Measurements from ENCODE around the gene UNC45A. TPM values are rescaled to one million over a fixed set of nuclear protein-coding genes. Genes with fewer than 3 reads are reported as not detected.

The UNC45A gene
- total and polyA plus RNA-seq, 2 of the 13 experiments (the other 11 are each of a cell fraction or from before 2014, with no cell fraction given), result 33.8 to 39.7 TPM

GRCh38 chr15:90889313-90889730 lies 45.8 kb upstream of the UNC45A start:
- intact Hi-C loops (cut with micrococcal nuclease; ENCODE audit: unreplicated experiment), result loop anchor here (5.0 kb wide), 1 partner anchor 43 kb away; the partner anchor contains the start of gene HDDC3
- POLR2A ChIA-PET, result interaction anchor here (1.6 kb wide), 1 partner anchor 42 kb away, joined by 6 read pairs; no protein-coding TSS in a partner anchor

DNA sequence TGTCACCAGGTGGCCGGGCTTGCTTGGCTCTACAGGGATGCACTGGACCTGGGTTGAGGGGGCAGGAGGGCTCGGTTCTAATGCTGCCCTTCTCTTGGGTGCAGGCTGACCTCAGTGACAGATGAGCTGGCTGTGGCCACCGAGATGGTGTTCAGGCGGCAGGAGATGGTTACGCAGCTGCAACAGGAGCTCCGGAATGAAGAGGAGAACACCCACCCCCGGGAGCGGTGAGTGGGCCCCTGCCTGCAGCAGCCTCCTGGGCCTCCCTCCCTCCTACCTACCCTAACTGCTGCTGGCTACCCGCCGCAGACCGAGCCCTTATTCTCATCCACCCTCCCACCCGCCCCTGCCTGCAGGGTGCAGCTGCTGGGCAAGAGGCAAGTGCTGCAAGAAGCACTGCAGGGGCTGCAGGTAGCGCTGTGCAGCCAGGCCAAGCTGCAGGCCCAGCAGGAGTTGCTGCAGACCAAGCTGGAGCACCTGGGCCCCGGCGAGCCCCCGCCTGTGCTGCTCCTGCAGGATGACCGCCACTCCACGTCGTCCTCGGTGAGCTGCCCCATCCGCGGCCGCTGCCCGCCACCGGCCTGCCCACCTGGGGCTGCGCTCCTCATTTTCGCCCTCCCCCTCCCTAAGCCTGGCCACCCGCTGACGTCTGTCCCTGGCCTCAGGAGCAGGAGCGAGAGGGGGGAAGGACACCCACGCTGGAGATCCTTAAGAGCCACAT lies 45.2 kb upstream of the UNC45A start:
- Histone ChIP-seq H4K20me1 (ENCODE audit: insufficient read depth, low read length) (no peaks in the 10 kb centered on the region), H3K9ac (ENCODE audit: insufficient read depth, low read depth, low read length) (no peak overlapping the region), H3K4me3 (replicated peaks in 1 of 3; ENCODE audit: insufficient read depth in 1 of 3, low read depth in 2 of 3, low read length in 3 of 3) (no peak overlapping the region), H3K27me3 (ENCODE audit: control insufficient read depth in 1 of 2, insufficient read depth in 2 of 2, low read length in 2 of 2) (peaks cover 0 to 7% of the 10 kb centered on the region in 2 experiments; a peak in 2 of 5 replicates), H3K36me3 (replicated peaks in 1 of 2; ENCODE audit: control insufficient read depth in 1 of 2, insufficient read depth in 2 of 2, low read length in 2 of 2) (no peaks in the 10 kb centered on the region), H3K79me2 (ENCODE audit: insufficient read depth, low read length) (no peaks in the 10 kb centered on the region), H3K4me2 (ENCODE audit: low read depth, low read length) (no peak overlapping the region), H3K9me3 (ENCODE audit: low read length) (no peaks in the 10 kb centered on the region), H2AFZ (ENCODE audit: low read length) (no peak overlapping the region), H3K27ac (ENCODE audit: extremely low read length, insufficient read depth, low read length) (no peak overlapping the region), H3K4me1 (ENCODE audit: insufficient read depth, low read length) (peaks cover 19% of the 10 kb centered on the region)
- WGBS (ENCODE audit: low lambda C conversion rate), result 79% methylated on average over 16 of the region's 31 CpGs
- DNase-seq (ENCODE audit: low spot score) (no peak), ATAC-seq (no peak), FAIRE-seq (no peak)
- in situ Hi-C loops (cut with HindIII; ENCODE audit: extremely low pct_ligation_motif_present, low pct_unique_long_range_greater_than_20kb), result loop anchor here (5.0 kb wide), 2 partner anchors 73 to 243 kb away; no protein-coding TSS in a partner anchor
- intact Hi-C loops (cut with micrococcal nuclease; ENCODE audit: unreplicated experiment), result loop anchor here (5.0 kb wide), 1 partner anchor 42 kb away; the partner anchor contains the start of gene HDDC3
- ChIA-PET POLR2A (interaction anchor here (1.6 kb wide), 1 partner anchor 42 kb away, joined by 6 read pairs; no protein-coding TSS in a partner anchor), CTCF (ENCODE audit: low intra/inter-chr PET ratio, low total read pairs) (no interaction called here)
- no TSS peak for BruUV-seq (replicated peaks)
- TF ChIP-seq ZFAT (CRISPR knock-in tag; conservative IDR thresholded peaks at IDR 0.05), result no peak
- TF ChIP-seq AGO1 (IDR thresholded peaks at IDR 0.05; ENCODE audit: low read depth, low read length, poor library complexity, severe bottlenecking), result peak; percentile 29

More at GRCh38 chr15:90889313-90889730, 45.8 kb upstream of the UNC45A start:
- H3K4me1 ChIP-seq (ENCODE audit: insufficient read depth, low read length), result peaks cover 22% of the 10 kb centered on the region
- peaks cover 0 to 7% of the 10 kb centered on the region in 2 experiments; a peak in 2 of 5 replicates for H3K27me3 ChIP-seq (ENCODE audit: control insufficient read depth in 1 of 2, insufficient read depth in 2 of 2, low read length in 2 of 2)
- no peaks in the 10 kb centered on the region for H3K9me3 ChIP-seq (ENCODE audit: low read length)
- H2AFZ ChIP-seq (ENCODE audit: low read length), result no peak overlapping the region
- H3K4me2 ChIP-seq (ENCODE audit: low read depth, low read length), result no peak overlapping the region
- no peak overlapping the region for H3K27ac ChIP-seq (ENCODE audit: extremely low read length, insufficient read depth, low read length)
- no peaks in the 10 kb centered on the region for H3K36me3 ChIP-seq (replicated peaks in 1 of 2; ENCODE audit: control insufficient read depth in 1 of 2, insufficient read depth in 2 of 2, low read length in 2 of 2)
- no peak overlapping the region for H3K9ac ChIP-seq (ENCODE audit: insufficient read depth, low read depth, low read length)
- TF ChIP-seq FOSL2 (CRISPR knock-in tag; IDR thresholded peaks at IDR 0.05) (peak; percentile 46), RAD21 (CRISPR knock-in tag; IDR thresholded peaks at IDR 0.05) (no peak), BHLHE40 (IDR thresholded peaks at IDR 0.05; ENCODE audit: low read length) (peak; percentile 40; the same call in 1 of the 2 replicates)
- CTCF ChIA-PET (ENCODE audit: low intra/inter-chr PET ratio, low total read pairs), result no interaction called here
- no peak overlapping the region for H3K4me3 ChIP-seq (replicated peaks in 1 of 3; ENCODE audit: insufficient read depth in 1 of 3, low read depth in 2 of 3, low read length in 3 of 3)
- FAIRE-seq, result no peak
- in situ Hi-C loops (cut with HindIII; ENCODE audit: extremely low pct_ligation_motif_present, low pct_unique_long_range_greater_than_20kb), result loop anchor here (5.0 kb wide), 2 partner anchors 72 to 242 kb away; no protein-coding TSS in a partner anchor
- 0% methylated on average over 3 of the region's 18 CpGs for WGBS (ENCODE audit: low lambda C conversion rate)
- DNase-seq (ENCODE audit: low spot score), result no peak
- H3K79me2 ChIP-seq (ENCODE audit: insufficient read depth, low read length), result no peaks in the 10 kb centered on the region
- no peak for ATAC-seq
- BruUV-seq (replicated peaks), result no TSS peak
- no peaks in the 10 kb centered on the region for H4K20me1 ChIP-seq (ENCODE audit: insufficient read depth, low read length)

All from HepG2 (cell line).